ENCODE data around the gene SH3GLB1. TPM values are rescaled to one million over a fixed set of nuclear protein-coding genes. Genes with fewer than 3 reads are reported as not detected.

SH3GLB1 gene
- polyA plus RNA-seq, 1 donor from 2014 or later = 67.3 TPM

GRCh38 chr1:86765073-86765472 lies 60.7 kb downstream of the SH3GLB1 start:
- Histone ChIP-seq H3K4me2 (ENCODE audit: low read length) (no peak overlapping the region), H3K4me3 (ENCODE audit: low read length) (no peak overlapping the region), H3K9me3 (ENCODE audit: low read length) (peaks cover 4% of the 10 kb centered on the region), H3K9me2 (ENCODE audit: insufficient read depth, low read length) (no peaks in the 10 kb centered on the region), H4K20me1 (ENCODE audit: insufficient read depth) (no peaks in the 10 kb centered on the region), H3K79me2 (replicated peaks; ENCODE audit: insufficient read depth, low read length) (no peaks in the 10 kb centered on the region), H3K27ac (ENCODE audit: low read length) (no peak overlapping the region), H3F3A (ENCODE audit: insufficient read depth, low read length, poor library complexity, severe bottlenecking) (no peaks in the 10 kb centered on the region), H3K9ac (ENCODE audit: low read length) (no peak overlapping the region), H3K36me3 (ENCODE audit: insufficient read depth, low read length) (no peaks in the 10 kb centered on the region), H3K27me3 (ENCODE audit: insufficient read depth, low read depth, low read length) (no peaks in the 10 kb centered on the region), H2AFZ (ENCODE audit: low read depth, low read length) (no peak overlapping the region)
- no peak for TF ChIP-seq REST (IDR thresholded peaks at IDR 0.05; ENCODE audit: borderline replicate concordance)
- TF ChIP-seq EZH2 (IDR thresholded peaks at IDR 0.05; ENCODE audit: borderline replicate concordance, insufficient read depth, low read length, poor library complexity, severe bottlenecking) = no peak
- TF ChIP-seq TAF1 (IDR thresholded peaks at IDR 0.05; ENCODE audit: low read depth) = no peak
- TF ChIP-seq RAD21 (conservative IDR thresholded peaks at IDR 0.05) = no peak
- TF ChIP-seq POLR2AphosphoS5 (IDR thresholded peaks at IDR 0.05) = no peak
- no peak for TF ChIP-seq CTCF (IDR thresholded peaks at IDR 0.05; ENCODE audit: poor library complexity, severe bottlenecking)
- TF ChIP-seq SMC3 (conservative IDR thresholded peaks at IDR 0.05; ENCODE audit: poor library complexity) = no peak
- no peak for TF ChIP-seq MXI1 (conservative IDR thresholded peaks at IDR 0.05; ENCODE audit: poor library complexity, severe bottlenecking)
- no peak for TF ChIP-seq EP300 (conservative IDR thresholded peaks at IDR 0.05; ENCODE audit: poor library complexity, severe bottlenecking)

GRCh38 chr1:86765674-86766073 lies 61.3 kb downstream of the SH3GLB1 start:
- H3K36me3 ChIP-seq (ENCODE audit: insufficient read depth, low read length) = no peaks in the 10 kb centered on the region
- no peak overlapping the region for H3K27ac ChIP-seq (ENCODE audit: low read length)
- H3K9me3 ChIP-seq (ENCODE audit: low read length) = peaks cover 4% of the 10 kb centered on the region
- H3K27me3 ChIP-seq (ENCODE audit: insufficient read depth, low read depth, low read length) = no peaks in the 10 kb centered on the region
- TF ChIP-seq TAF1 (IDR thresholded peaks at IDR 0.05; ENCODE audit: low read depth) = no peak
- no peak for TF ChIP-seq CTCF (IDR thresholded peaks at IDR 0.05; ENCODE audit: poor library complexity, severe bottlenecking)
- TF ChIP-seq MXI1 (conservative IDR thresholded peaks at IDR 0.05; ENCODE audit: poor library complexity, severe bottlenecking) = no peak
- TF ChIP-seq REST (IDR thresholded peaks at IDR 0.05; ENCODE audit: borderline replicate concordance) = no peak
- TF ChIP-seq RAD21 (conservative IDR thresholded peaks at IDR 0.05) = no peak
- TF ChIP-seq EZH2 (IDR thresholded peaks at IDR 0.05; ENCODE audit: borderline replicate concordance, insufficient read depth, low read length, poor library complexity, severe bottlenecking) = no peak
- no peak for TF ChIP-seq EP300 (conservative IDR thresholded peaks at IDR 0.05; ENCODE audit: poor library complexity, severe bottlenecking)
- TF ChIP-seq SMC3 (conservative IDR thresholded peaks at IDR 0.05; ENCODE audit: poor library complexity) = no peak
- no peak for TF ChIP-seq POLR2AphosphoS5 (IDR thresholded peaks at IDR 0.05)
- no peaks in the 10 kb centered on the region for H4K20me1 ChIP-seq (ENCODE audit: insufficient read depth)
- no peak overlapping the region for H2AFZ ChIP-seq (ENCODE audit: low read depth, low read length)
- no peak overlapping the region for H3K9ac ChIP-seq (ENCODE audit: low read length)
- no peaks in the 10 kb centered on the region for H3K79me2 ChIP-seq (replicated peaks; ENCODE audit: insufficient read depth, low read length)
- H3K4me2 ChIP-seq (ENCODE audit: low read length) = no peak overlapping the region
- H3K9me2 ChIP-seq (ENCODE audit: insufficient read depth, low read length) = no peaks in the 10 kb centered on the region
- no peak overlapping the region for H3K4me3 ChIP-seq (ENCODE audit: low read length)
- no peaks in the 10 kb centered on the region for H3F3A ChIP-seq (ENCODE audit: insufficient read depth, low read length, poor library complexity, severe bottlenecking)
